HFFc6 (cell line): Measurements from ENCODE around the gene ARHGAP26. TPM values are rescaled to one million over a fixed set of nuclear protein-coding genes. Genes with fewer than 3 reads are reported as not detected.

Experiments
- DNase-seq: peaks from one replicate; pipeline ENCODE4 v3.0.0-alpha.2; 2018
- H3K27ac Mint-ChIP-seq: 2 replicates; pipeline ENCODE4 v1.8.0; 2020; ENCODE audit warnings: mild to moderate bottlenecking, mixed read lengths
- H3K27me3 Mint-ChIP-seq: 2 replicates; pipeline ENCODE4 v1.8.0; 2021; ENCODE audit warnings: mild to moderate bottlenecking, moderate library complexity, mixed read lengths; ENCODE audit not compliant: insufficient read depth
- H3K36me3 Mint-ChIP-seq: 2 replicates; pipeline ENCODE4 v1.8.0; 2021; ENCODE audit warnings: low read depth, mixed read lengths
- H3K4me1 Mint-ChIP-seq: 2 replicates; pipeline ENCODE4 v1.8.0; 2020; ENCODE audit warnings: low read depth, mixed read lengths
- H3K4me3 Mint-ChIP-seq: 2 replicates; pipeline ENCODE4 v1.8.0; 2020; ENCODE audit warnings: mild to moderate bottlenecking, moderate library complexity, mixed read lengths
- H3K9me3 Mint-ChIP-seq: 2 replicates; pipeline ENCODE4 v1.8.0; 2020; ENCODE audit warnings: mild to moderate bottlenecking, mixed read lengths
- total RNA-seq, 6 experiments: library from RNA; stranded (reverse); fragmentation: NEBNext Ultra II Directional; extraction: Animal tissue kit (Norgen Biotek cat#: 25700); gene quantifications; 2 replicates in 1 of 6; 3 replicates in 5 of 6; pipeline ENCODE4 v1.2.3, GENCODE V29; 2021
- TF ChIP-seq, protein P1 (sequence below): fragments of 200-600 bp; sonication (generic); IDR thresholded peaks from 2 replicates; pipeline ENCODE4 v1.5.0; 2021; ENCODE audit warnings: antibody characterized with exemption, mild to moderate bottlenecking

ARHGAP26 gene
- total RNA-seq, 6 experiments from 2014 or later, result 2.3 to 3.6 (median 3.1) TPM

DNA sequence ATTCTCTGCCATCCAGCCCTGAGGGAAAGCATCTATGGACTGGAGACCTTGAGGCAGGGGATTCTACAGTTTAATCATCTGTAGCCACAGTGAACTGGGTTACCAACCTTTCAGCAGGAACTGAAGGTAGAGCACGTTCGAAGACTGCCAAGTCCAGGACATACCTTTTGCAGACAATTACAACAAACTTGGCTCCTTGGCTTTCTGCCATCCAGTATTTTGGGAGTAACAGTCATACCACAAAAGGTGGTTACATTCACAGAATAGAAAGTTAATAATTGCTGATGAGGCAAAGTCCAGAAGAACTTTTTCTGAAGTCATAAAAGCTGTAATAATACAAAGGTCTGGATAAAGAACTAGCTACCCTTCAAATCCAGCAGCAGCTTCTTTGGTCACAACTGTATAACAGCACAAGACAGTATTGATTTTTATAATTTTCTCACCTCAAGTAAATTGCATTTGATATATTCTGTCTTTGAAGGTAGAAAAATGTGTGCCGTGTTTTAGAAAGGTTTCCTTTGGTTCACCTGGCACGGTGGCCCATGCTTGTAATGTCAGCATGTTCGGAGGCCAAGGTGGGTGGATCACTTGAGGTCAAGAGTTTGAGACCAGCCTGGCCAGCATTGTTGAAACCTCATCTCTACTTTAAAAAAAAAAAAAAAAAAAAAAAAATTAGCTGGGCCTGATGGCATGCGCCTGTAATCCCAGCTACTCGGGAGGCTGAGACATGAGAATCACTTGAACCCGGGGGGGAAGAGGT lies 396.7 kb downstream of the ARHGAP26 start:
- peaks cover 17% of the 10 kb centered on the region for H3K4me1 Mint-ChIP-seq
- H3K9me3 Mint-ChIP-seq, result no peaks in the 10 kb centered on the region
- H3K27me3 Mint-ChIP-seq, result peaks cover 8% of the 10 kb centered on the region
- H3K27ac Mint-ChIP-seq, result no peak overlapping the region
- TF ChIP-seq, protein P1, sequence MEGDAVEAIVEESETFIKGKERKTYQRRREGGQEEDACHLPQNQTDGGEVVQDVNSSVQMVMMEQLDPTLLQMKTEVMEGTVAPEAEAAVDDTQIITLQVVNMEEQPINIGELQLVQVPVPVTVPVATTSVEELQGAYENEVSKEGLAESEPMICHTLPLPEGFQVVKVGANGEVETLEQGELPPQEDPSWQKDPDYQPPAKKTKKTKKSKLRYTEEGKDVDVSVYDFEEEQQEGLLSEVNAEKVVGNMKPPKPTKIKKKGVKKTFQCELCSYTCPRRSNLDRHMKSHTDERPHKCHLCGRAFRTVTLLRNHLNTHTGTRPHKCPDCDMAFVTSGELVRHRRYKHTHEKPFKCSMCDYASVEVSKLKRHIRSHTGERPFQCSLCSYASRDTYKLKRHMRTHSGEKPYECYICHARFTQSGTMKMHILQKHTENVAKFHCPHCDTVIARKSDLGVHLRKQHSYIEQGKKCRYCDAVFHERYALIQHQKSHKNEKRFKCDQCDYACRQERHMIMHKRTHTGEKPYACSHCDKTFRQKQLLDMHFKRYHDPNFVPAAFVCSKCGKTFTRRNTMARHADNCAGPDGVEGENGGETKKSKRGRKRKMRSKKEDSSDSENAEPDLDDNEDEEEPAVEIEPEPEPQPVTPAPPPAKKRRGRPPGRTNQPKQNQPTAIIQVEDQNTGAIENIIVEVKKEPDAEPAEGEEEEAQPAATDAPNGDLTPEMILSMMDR, result no peak
- no peak for DNase-seq
- no peak overlapping the region for H3K4me3 Mint-ChIP-seq
- H3K36me3 Mint-ChIP-seq, result no peaks in the 10 kb centered on the region

DNA sequence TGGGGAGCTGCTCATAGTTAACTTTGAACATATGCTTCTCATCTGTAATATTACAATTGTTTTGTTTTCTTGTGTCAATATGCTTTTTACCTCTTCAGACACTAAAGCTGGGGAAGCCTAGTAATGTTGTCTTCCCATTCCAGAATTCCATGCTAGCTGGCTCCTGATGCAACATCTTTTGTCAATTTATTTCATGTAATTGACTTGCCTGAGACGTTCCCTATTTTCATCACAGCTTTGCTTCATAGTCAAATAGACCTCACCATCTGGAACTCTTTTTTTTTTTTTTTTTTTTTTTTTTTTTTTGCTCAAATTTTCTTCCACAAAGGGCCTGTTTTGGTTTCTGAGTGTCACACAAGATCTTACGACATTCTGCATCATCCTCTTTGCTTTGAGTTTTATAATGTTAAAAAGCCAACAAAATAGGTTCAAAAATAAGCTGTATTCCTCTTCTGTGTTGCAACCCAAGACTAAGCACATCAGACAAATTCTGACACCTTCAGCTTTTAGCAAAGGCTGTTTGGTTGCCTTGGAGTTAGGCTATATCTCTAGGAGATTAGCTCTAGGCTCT lies 398.1 kb downstream of the ARHGAP26 start:
- TF ChIP-seq, protein P1, result no peak
- Mint-ChIP-seq H3K4me3 (no peak overlapping the region), H3K9me3 (no peaks in the 10 kb centered on the region), H3K4me1 (peaks cover 18% of the 10 kb centered on the region), H3K27ac (no peak overlapping the region), H3K36me3 (no peaks in the 10 kb centered on the region), H3K27me3 (peaks cover 5% of the 10 kb centered on the region; the same call in 1 of the 2 replicates)
- DNase-seq, result no peak

DNA sequence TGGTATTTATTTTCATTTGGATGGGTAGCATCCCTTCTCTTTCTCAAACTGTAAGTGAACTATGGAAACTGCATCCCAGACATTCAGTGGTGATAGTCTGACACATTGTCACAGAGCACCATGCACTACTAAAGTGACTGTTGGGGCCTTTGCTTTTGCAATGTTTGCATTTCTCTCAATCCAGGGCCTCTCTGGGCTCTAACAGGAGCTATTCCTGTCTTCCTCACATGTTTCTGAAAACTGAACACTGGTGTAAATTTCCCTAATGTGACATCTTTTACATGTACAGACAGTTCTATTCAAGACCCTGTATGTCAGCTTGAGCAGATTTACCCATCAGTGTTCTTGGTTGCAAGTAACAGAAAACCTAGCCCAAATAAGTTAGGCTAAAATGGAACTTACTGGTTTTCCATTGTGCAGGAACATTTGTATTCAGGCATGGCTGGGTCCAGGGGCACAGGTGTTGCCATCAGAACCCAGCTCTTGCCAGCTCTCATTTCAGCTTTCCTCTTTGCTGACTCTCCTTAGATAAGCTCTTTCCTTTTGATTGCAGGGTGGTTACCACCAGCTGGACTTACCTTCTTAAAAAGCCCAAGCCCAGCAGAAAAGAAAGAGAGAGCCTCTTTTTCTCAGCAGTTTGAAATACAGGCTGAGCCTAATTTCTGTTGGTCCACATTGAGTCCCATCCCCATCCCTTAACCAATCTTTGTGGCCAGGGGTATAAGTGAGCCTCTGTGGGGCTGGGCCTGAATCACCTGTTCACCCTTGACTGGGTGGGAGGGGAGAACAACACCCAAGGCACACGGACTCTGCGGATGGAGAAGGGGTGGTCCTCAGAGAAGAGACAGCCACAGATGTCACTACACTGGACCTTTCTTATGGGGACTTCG lies 399.0 kb downstream of the ARHGAP26 start:
- Mint-ChIP-seq H3K9me3 (no peaks in the 10 kb centered on the region), H3K4me1 (peaks cover 22% of the 10 kb centered on the region), H3K36me3 (no peaks in the 10 kb centered on the region), H3K27ac (no peak overlapping the region), H3K27me3 (peaks cover 5% of the 10 kb centered on the region; the same call in 1 of the 2 replicates), H3K4me3 (no peak overlapping the region)
- TF ChIP-seq, protein P1, result no peak
- DNase-seq, result no peak

DNA sequence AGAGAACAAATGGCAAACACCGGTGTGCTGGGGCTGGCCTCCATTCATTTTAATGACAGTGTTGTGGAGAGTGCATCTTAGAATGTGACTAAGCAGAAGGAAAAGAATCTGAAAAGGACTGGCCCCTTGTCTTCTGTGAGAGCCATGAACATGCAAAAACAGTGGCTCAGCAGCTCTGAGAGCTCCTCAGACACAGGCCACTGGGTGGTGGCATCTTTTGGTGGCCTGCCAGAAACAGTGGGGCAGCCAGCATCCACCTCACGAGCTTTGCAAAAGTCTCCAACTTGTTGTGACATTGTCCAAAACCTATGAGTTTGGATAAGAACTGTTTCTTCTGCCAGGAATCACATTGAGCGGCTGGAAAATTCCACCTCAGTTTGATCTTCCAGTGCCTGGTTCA lies 399.9 kb downstream of the ARHGAP26 start:
- H3K4me3 Mint-ChIP-seq, result no peak overlapping the region
- H3K9me3 Mint-ChIP-seq, result no peaks in the 10 kb centered on the region
- H3K36me3 Mint-ChIP-seq, result no peaks in the 10 kb centered on the region
- no peak overlapping the region for H3K27ac Mint-ChIP-seq
- no peak for DNase-seq
- peaks cover 5% of the 10 kb centered on the region; the same call in 1 of the 2 replicates for H3K27me3 Mint-ChIP-seq
- H3K4me1 Mint-ChIP-seq, result peaks cover 26% of the 10 kb centered on the region
- TF ChIP-seq, protein P1, result no peak

DNA sequence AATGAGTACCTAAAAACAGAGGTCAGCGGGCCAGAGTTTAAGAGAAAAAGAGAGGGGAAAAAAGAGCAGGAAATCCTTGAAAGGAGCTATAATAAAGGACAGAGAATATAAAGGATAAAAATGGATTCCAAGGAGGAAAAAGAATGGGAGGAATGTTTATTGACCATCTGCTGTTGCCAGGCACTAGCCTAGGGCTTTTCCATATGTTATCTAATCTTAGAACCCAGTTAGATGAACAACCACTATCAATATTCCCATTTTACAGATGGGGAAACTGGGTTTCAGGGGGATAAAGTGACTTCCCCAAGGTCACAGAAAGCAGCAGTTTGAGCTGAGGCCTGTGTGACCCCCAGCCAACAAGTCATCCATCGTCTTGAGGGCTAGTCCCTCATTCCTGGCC lies 400.8 kb downstream of the ARHGAP26 start:
- Mint-ChIP-seq H3K27me3 (peaks cover 5% of the 10 kb centered on the region; the same call in 1 of the 2 replicates), H3K9me3 (no peaks in the 10 kb centered on the region), H3K4me3 (no peak overlapping the region), H3K36me3 (no peaks in the 10 kb centered on the region), H3K4me1 (peaks cover 29% of the 10 kb centered on the region), H3K27ac (no peak overlapping the region)
- TF ChIP-seq, protein P1, result no peak
- no peak for DNase-seq
